Stimulated activated CD4-positive, alpha-beta T cell treated with anti-CD3 and anti-CD28 coated beads, Interleukin-2, amount 100 ng/mL, for 24 hours (primary cell): ENCODE results near the gene MCRIP2.

Experiments
- DNase-seq, 2 donors: peaks; one replicate each; pipeline ENCODE4 v3.0.0-alpha.2; 2020

Gene MCRIP2

GRCh38 chr16:649631-650030 lies 8.0 kb downstream of the MCRIP2 start:
- DNase-seq: peak in 1 of 2 donors; percentile 44

- DNase-seq: no peak
Measured at GRCh38 chr16:651844-652243, 10.2 kb downstream of the MCRIP2 start.

- DNase-seq: no peak
Measured at GRCh38 chr16:652454-653305, 11.1 kb downstream of the MCRIP2 start.

- no peak for DNase-seq
Measured at GRCh38 chr16:654034-654433, 12.4 kb downstream of the MCRIP2 start.

GRCh38 chr16:657487-657886 lies 15.9 kb downstream of the MCRIP2 start:
- no peak for DNase-seq

- no peak for DNase-seq
Measured at GRCh38 chr16:658679-659571, 17.3 kb downstream of the MCRIP2 start.

- no peak for DNase-seq
Measured at GRCh38 chr16:659618-660017, 18.0 kb downstream of the MCRIP2 start.

GRCh38 chr16:660132-660458 lies 18.5 kb downstream of the MCRIP2 start:
- no peak for DNase-seq

GRCh38 chr16:660459-661183 lies 19.0 kb downstream of the MCRIP2 start:
- peak; percentile 72 to 76 for DNase-seq

- no peak for DNase-seq
Measured at GRCh38 chr16:661184-661821, 19.7 kb downstream of the MCRIP2 start.

GRCh38 chr16:662095-662494 lies 20.5 kb downstream of the MCRIP2 start:
- DNase-seq: no peak

GRCh38 chr16:662597-662996 lies 21.0 kb downstream of the MCRIP2 start:
- no peak for DNase-seq

- no peak for DNase-seq
Measured at GRCh38 chr16:666572-666971, 24.9 kb downstream of the MCRIP2 start.

GRCh38 chr16:667113-667779 lies 25.6 kb downstream of the MCRIP2 start:
- no peak for DNase-seq

GRCh38 chr16:667780-668518 lies 26.3 kb downstream of the MCRIP2 start, which contains the start of gene RHOT2:
TSS of gene RHOT2 (plus strand) at chr16:668132. CDS start at chr16:668200, 68 bp downstream.
- DNase-seq: peak; percentile 94 to 96

- peak in 1 of 2 donors; percentile 31 for DNase-seq
Measured at GRCh38 chr16:668519-669171, 27.0 kb downstream of the MCRIP2 start.

GRCh38 chr16:669666-670065 lies 28.0 kb downstream of the MCRIP2 start:
- DNase-seq: no peak

GRCh38 chr16:670485-671352 lies 29.1 kb downstream of the MCRIP2 start:
- no peak for DNase-seq

- DNase-seq: no peak
Measured at GRCh38 chr16:671353-672131, 29.9 kb downstream of the MCRIP2 start.
